Panc1 (cell line): ENCODE data around the gene STAU1.

Experiments used
- TCF7L2 ChIP-seq: IDR thresholded peaks from 2 replicates; pipeline ENCODE4 v1.6.1; 2011; ENCODE audit warnings: mild to moderate bottlenecking, low read depth, low read length, inconsistent platforms
- TF ChIP-seq, protein P1 (sequence below): fragments of 450-650 bp; IDR thresholded peaks from 2 replicates; pipeline ENCODE4 v1.5.1; 2017; ENCODE audit warnings: mild to moderate bottlenecking

DNA sequence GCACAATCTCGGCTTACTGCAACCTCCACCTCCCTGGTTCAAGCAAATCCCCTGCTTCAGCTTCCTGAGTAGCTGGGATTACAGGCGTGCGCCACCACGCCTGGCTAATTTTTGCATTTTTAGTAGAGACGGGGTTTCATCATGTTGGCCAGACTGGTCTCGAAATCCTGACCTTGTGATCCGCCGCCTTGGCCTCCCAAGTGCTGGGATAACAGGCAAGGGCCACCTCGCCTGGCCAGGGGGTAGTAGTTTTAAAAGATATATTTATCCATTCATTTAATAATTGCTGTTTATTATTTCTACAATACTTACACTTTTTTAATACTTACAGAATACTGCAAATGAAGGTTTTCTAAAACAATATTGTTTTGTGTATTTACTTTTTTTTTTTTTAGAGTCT, 15.6 kb upstream of the STAU1 start:
- TF ChIP-seq, protein P1, sequence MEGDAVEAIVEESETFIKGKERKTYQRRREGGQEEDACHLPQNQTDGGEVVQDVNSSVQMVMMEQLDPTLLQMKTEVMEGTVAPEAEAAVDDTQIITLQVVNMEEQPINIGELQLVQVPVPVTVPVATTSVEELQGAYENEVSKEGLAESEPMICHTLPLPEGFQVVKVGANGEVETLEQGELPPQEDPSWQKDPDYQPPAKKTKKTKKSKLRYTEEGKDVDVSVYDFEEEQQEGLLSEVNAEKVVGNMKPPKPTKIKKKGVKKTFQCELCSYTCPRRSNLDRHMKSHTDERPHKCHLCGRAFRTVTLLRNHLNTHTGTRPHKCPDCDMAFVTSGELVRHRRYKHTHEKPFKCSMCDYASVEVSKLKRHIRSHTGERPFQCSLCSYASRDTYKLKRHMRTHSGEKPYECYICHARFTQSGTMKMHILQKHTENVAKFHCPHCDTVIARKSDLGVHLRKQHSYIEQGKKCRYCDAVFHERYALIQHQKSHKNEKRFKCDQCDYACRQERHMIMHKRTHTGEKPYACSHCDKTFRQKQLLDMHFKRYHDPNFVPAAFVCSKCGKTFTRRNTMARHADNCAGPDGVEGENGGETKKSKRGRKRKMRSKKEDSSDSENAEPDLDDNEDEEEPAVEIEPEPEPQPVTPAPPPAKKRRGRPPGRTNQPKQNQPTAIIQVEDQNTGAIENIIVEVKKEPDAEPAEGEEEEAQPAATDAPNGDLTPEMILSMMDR: no peak
- TF ChIP-seq TCF7L2: no peak
